GM19351 (cell line): Measurements from ENCODE around the gene RNF145.
"Not testable (repeated sequence)": the region's sequence is repeated elsewhere in the genome, so short reads cannot be mapped to it uniquely, and the experiment has no call there.

Experiments used
- ATAC-seq: cut with Tn5 transposase; IDR thresholded peaks from one replicate; pipeline ENCODE4 v1.9.1; 2021; ENCODE audit warnings: mild to moderate bottlenecking, moderate library complexity; ENCODE audit not compliant: unreplicated experiment

Gene RNF145

GRCh38 chr5:159120446-159120845 lies 88.9 kb downstream of the RNF145 start:
- ATAC-seq, result no peak

- not testable (repeated sequence) for ATAC-seq
Measured at GRCh38 chr5:159119842-159120241, 89.5 kb downstream of the RNF145 start.

- ATAC-seq, result not testable (repeated sequence)
Measured at GRCh38 chr5:159118958-159119659, 90.2 kb downstream of the RNF145 start.

GRCh38 chr5:159113405-159113804 lies 95.9 kb downstream of the RNF145 start:
- no peak for ATAC-seq

GRCh38 chr5:159112436-159112835 lies 96.9 kb downstream of the RNF145 start:
- ATAC-seq, result no peak
